AG08395 (cell line): ENCODE results near the gene ADK.

Experiments
- DNase-seq: peaks from one replicate; pipeline ENCODE4 v3.0.0; 2012; ENCODE audit warnings: mixed read lengths, low spot score

ADK gene

DNA sequence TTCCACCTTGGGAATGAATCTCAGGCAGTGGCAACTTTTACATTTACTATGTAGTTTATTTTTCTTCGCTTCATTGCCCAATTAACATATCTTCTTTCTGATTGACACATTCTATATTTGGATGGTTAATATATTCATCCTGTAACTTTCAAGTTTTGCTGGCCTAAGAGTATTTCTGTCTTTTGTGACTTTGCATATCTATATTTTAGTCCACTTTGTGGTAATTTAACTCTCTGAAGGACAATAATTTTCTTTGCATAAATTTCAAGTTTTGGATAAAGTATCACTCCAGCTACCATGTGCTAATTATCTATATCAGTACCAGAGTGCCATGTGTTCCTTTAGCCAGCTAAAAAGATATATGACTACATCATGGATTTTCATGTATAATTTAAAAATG is 523.9 kb downstream of the ADK start:
- no peak for DNase-seq

DNA sequence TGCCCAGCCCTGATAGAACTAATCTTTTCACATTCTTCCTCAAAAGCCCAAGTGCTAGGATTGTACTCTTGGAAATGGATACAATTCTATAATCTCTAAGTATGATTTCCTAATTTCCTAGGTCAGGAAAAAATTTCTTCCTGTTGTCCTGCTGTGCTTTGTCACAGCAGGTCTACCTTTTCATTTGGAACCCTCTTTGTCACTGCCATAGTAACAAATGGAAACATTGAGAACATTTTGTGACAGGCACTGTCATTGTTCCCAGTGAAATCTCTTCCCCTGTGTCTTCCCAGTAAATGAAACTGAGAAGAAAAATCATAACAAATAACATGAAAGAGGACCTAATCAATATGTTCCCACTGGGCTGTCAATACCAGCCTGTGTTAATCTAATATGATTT is 524.5 kb downstream of the ADK start:
- no peak for DNase-seq

DNA sequence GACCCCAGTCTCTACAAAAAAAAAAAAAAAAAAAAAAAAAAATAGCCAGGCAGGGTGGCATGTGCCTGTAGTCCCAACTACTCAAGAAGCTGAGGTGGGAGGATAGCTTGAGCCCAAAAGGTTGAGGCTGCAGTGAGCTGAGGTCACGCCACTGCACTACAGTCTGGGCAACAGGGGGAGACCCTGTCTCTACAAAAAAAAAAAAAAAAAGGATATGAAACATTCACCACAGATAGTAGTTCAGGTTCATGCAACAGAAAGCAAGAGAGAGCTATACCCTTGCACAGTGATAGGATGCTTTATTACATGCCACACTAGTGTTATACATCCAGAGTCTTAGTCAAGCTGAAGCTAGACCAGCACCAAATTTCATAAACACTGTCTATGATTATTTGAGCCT is 526.9 kb downstream of the ADK start:
- DNase-seq: no peak

DNA sequence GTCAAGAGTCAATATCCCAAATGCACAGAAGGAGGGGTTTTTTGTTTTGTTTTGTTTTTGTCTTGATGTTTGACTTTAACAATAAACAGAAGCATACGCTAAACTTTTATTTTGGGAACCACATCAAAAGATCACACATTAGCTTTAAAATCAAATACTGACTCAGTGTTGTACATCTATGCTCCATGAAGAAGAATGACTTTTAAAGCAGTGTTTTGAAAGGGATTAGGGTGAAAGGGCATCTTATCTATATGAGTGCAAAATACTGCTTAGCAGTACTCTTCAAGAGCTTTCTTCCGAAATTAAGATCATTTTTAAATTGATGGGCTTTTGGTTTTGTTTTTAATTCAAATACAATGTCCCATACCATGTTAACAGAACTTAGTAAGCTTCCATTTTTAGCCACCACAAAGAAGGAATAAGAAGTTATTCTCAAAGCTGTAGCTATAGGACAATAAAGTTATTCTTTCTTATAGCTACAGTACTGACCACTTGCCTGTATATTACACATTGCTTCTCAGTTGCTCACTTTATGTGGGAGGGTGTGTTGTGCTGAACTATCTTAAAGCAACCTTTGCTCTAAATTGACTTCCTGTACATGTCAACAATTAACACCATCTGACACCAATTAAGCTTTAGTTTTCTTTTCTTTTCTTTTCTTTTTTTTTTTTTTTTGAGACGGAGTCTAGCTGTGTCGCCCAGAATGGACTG is 531.1 kb downstream of the ADK start:
- DNase-seq: no peak

DNA sequence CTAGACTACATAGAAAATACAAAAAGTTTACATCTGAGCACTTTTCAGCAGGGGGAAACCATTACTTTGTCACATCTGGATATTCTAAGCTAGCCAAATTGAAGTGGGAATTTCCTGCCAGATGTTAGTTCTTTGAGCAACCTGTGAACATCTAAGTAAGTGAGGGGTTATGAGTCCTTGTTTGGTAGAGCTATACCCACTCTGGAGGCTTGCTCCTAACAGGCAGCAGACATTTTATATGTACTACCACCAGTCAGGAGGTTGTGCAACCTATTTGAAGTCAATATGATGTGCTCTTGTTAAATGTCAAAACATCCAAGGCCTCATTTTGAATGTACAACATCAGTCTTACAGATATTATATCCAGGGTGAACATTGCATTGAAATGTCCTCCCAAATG is 532.0 kb downstream of the ADK start:
- DNase-seq: no peak

DNA sequence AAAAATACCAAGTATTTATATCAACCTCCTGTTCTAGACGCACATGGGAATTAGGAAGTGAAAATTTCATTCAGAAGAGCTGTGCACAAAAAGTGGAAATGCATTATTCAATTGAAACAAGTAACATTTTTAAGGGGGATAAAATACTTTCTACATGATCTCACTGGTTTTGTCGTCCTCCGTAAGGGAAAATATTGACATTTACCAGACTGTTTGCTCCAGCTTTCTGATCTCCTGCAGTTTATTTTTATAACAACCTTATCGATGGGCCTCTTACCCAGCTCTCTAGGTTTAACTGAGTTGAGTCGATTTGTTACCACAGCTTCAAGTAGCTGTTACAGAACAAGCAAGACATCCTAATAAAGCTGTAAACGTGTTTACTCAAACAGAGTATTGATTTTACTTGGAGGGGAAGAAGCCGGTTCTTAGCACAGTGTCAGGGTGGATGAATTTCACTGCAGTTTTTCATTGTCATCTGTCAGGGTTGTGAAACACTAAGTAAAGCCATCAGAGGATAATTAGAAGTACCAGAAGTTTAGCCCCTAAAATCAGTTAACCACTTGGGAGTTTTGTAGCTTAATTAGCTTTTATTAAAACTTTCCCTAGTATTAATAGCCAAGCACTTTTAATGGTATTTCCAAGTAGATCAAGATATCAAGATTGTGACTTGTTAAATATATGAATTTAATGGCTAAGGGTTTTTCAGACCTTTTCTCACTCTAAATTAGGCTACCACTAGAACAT is 532.8 kb downstream of the ADK start:
- DNase-seq: no peak

DNA sequence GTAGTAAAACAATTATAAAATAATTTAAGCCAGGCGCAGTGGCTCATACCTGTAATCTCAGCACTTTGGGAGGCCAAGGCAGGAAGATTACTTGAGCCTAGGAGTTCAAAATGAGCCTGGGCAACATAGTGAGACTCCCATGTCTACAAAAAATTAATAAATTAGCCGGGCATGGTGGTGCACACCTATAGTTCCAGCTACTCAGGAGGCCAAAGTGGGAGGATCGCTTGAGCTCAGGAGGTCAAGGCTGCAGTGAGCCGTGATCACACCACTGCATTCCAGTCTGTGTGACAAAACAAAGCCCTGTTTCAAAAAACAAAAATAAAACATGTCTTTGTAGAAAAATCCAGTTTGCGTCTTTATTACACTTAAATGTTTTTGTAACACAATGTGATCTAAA is 533.4 kb downstream of the ADK start:
- no peak for DNase-seq

DNA sequence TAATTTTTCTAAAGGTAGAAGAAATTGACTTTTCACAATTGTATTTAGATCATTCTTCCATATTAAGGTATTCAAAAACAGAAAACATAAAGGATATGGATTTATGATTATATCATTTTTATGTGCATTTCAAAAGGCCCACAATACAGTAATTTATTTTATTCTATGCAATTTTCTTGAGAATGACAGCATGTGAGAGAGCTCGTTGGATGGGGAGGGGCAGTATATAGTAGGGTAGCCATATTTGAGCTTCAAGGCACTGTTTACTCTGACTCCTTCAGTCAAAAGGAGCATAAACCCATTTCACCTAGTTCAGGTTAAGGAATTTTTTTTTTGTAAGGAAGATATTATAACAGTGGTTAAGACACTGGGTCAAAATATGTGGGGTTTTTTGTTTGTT is 534.5 kb downstream of the ADK start:
- DNase-seq: no peak

DNA sequence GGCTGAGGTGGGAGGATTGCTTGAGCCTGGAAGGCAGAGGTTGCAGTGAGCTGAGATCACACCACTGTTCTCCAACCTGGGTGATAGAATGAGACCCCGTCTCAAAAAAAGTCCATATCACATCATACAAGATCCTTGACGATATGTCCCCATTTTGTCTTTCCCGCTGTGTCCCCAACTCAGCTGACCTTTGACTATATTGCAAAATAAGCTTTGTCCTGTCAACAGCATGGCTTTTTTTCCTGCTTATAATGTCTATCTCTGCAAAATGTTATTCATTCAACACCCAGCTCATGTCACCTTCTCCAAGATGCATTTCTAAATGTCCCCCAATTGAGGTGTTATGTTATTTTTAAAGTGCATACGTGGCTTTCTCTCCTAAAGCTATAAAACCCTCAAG is 539.4 kb downstream of the ADK start:
- DNase-seq: no peak

DNA sequence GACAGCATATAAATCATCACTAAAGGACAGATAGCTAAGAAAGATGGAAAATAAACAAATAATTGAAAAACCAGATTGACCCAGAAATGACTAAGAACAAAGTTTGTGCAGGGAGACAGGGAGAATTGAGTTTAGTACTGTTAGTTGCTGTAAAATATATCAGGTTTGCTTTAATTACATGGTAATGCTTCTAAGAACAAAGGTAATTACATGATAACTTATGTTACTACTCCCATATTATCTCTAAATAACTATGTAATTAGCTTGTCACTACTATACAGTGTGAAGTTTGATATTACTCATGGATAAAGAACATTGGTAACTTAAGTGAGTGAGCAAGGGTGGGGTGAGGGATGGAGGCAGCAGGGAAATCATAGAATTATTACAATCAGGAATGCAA is 540.1 kb downstream of the ADK start:
- DNase-seq: no peak

DNA sequence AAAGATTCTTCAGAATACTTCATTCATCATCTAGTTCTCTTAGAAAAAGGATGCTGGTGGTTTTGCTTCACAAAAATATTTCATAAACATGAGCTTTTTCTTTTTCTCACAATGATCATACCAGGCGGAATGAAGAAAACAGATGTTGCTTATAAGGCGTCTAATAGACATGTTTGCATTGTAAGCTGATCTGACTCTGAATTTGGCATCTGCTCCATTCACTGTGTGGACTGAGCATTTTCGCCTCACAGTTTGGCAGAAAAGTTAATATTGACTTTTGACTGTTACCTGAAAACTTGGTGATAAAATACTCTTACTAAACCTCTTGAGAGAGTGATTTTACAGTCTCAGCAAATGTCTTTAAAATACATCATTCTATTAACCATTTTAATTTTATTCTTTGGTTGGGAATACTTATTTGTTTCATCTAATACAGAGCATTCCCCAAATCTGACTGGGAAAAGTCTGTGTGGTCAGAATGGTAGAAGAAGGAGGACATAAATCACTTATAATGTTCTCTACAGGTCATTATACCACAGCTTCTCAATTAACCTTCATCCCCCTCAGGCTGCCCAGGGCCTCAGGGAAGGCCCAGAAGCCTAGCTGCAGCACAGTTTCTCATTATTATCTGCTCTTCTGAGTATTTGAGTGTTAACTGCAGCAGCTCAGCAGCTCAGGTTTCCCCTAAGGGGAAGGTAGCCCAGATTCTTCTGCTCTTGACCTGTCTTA is 553.8 kb downstream of the ADK start:
- no peak for DNase-seq

DNA sequence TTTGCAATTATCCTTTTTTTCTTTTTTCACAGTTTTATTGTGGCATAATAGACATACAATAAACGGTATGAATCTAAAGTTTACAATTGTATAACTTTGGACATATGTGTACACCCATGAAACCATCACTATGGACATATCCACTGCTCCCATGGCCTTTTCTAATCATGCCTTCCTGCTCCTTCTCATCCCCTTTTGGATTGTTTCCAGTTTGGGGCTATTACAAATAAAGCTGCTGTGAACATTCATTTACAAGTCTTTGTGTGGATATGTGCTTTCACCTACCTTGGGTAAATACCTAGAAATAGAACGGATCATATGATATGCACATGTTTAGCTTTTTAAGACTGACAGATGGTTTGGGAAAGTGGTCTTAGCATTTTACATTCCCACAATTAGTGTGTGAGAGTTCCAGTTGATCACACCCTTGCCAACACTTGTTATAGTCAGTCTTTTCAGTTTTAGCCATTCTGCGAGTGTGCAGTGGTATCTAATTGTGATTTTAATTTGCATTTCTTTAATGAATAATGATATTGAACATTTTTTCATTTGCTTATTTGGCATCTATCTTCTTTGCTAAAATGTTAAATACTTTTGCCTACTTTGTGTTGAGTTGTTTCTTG is 554.4 kb downstream of the ADK start:
- DNase-seq: no peak

DNA sequence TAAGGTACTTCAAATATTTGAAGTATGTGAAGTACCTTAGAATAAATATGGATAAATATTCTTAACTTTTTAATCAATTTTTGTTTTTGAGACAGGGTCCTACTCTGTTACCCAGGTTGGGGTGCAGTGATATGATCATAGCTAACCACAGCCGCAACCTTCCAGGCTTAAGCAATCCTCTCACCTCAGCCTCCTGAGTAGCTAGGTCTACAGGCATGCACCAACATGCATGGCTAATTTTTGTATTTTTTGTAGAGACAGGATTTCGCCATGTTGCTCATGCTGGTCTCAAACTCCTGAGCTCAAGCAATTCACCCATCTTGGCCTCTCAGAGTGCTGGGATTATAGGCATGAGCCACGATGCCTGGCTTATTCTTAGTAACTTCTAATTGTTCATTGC is 555.9 kb downstream of the ADK start:
- no peak for DNase-seq

DNA sequence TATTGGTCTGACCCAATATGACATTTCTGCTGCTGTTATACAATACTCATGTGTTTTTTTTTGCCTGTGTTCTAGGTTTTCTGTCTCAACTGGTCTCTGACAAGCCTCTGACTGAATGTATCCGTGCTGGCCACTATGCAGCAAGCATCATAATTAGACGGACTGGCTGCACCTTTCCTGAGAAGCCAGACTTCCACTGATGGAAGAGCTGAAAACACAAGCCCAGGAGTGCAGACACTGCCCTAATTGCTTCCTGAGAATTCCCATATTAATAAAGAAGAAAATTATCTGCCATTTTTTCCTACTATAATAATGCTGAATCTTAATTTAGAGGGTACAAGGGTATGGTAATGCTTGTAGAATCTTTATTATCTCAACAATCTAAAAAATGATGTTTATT is 557.2 kb downstream of the ADK start:
- no peak for DNase-seq

DNA sequence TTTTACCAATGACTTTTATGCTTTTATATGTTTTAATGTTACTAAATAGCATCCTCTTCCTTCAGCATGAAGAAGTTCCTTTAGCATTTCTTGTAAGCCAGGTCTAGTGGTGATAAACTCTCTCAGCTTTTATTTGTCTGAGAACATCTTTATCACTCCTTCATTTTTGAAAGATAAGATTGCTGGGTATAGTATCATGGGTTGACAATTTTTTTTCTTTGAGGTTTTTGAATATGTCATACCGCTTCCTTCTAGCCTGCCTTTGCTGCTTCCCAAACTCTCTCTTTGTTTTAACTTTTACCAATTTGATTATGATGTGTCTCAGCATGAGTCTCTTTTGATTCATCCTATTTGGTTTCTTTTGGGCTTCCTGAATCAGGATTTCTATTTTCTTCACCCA is 567.2 kb downstream of the ADK start:
- no peak for DNase-seq

DNA sequence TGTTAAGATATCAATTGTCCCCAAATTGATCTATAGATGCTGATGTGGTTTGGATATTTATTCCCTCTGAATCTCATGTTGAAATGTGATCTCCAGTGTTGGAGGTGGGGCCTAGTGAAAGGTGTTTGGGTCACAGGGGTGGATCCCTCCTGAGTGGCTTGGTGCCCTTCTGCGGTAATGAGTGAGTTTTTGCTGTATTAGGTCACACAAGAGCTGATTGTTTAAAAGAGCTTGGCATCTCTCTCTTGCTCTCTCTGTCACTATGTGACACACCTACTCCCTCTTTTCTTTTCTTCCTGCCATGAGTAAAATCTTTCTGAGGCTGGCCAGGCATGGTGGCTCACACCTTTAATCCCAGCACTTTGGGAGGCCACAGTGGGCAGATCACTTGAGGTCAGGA is 577.2 kb downstream of the ADK start:
- DNase-seq: no peak

DNA sequence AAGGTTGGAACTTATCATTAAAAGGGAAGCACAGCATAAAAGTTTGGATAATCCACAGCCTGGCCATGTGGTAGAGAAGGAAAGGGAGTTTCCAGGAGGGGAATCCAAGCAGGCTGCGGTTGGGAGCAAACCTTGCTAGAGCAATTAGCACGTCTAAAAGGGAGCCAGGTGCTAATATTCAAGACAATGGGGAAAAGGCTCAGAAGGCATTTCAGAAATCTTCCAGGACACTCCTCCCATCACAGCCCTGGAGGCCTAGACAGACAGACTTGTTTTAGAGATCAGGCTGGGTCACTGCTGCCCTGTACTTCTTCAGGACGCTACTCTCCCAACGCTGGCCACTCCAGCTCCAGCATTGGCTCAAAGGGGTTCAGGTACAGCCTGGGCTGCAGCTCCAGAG is 579.2 kb downstream of the ADK start:
- no peak for DNase-seq

DNA sequence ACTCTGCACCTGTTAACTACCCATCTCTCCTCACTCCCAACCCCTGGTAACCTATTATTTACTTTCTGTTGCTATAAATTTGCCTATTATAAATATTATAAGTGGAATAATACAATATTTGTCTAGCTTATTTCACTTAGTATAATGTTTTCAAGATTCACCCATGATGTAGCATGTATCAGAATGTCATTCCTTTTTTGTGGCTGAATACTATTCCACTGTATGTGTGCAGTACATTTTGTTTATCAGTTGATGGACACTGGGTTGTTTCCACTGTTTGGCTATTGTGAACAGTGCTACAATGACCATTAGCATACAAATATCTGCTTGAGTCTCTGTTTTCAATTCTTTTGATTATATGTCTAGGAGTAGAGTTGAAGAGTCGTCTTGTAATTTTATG is 582.6 kb downstream of the ADK start:
- DNase-seq: no peak

DNA sequence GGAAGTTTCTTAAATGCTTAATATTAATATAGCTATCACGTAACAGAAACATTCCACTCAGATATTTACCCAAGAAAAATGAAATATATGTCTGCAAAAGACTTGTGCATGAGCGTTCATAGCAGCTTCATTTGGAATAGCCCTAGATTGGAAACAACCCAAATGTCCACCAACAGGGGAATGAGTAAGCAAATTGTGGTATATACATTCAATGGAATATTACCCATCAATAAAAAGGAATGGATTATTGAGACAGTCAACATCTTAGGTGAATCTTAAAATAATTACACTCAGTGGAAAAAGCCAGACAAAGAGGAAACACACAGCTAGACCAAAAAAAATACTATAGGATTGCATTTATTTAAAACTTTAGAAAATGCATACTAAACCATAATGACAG is 585.0 kb downstream of the ADK start:
- no peak for DNase-seq

DNA sequence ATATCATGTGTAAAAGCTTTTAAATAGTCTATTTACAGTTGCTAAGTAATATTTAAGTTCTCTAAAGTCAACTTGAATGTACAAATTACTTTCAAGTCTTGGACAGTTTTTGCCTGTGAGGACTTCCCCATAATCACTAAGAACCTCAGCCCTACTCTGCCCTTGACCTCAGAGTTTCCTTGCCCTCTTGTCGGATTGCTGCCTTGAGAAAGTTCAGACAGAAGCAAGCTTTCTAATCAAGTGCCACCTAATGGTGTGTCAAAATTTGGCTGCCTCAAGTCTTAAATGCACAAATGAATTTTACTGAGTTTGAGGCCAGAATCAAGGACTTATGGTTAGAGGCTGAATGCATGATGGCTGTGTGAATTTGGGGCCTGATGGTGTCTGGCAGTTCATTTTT is 587.0 kb downstream of the ADK start:
- no peak for DNase-seq

DNA sequence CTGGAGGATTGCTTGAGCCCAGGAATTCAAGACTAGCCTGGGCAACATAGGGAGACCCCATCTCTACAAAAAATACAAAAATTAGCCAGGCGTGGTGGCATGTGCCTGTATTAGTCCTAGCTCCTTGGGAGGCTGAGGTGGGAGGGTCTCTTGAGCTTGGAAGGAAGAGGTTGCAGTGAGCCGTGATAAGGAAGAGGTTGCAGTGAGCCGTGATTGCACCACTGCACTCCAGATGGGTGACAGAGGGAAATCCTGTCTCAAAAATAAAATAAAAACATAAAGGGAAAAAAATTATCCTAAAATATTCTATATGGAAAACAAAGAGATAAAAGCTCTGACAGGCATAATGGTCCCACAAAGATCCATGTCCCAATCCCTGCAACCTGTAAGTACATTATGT is 587.5 kb downstream of the ADK start:
- DNase-seq: no peak

DNA sequence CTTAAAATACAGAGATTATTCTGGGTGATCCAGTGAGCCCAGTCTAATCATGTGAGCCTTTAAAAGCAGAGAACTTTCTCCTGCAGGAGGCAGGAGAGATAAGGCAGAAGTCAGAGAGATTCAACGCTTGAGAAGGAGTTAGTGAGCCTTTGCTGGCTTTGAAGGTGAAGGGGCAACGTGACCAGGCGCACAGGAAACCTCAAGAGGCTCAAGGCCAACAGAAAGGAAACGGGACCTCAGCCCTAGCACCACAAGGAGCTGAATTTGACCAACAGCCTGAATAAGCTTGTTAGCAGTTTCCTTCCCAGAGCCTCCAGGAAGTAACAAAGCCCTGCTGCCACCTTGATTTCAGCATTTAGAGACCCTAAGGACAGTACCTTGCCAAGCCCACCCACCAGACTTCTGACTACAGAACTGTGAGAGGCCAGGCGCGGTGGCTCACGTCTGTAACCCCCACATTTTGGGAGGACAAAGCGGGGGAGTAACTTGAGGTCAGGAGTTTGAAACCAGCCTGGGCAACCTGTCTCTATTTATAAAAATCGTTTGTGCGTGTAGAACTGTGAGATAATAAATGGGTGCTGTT is 588.1 kb downstream of the ADK start:
- DNase-seq: no peak

DNA sequence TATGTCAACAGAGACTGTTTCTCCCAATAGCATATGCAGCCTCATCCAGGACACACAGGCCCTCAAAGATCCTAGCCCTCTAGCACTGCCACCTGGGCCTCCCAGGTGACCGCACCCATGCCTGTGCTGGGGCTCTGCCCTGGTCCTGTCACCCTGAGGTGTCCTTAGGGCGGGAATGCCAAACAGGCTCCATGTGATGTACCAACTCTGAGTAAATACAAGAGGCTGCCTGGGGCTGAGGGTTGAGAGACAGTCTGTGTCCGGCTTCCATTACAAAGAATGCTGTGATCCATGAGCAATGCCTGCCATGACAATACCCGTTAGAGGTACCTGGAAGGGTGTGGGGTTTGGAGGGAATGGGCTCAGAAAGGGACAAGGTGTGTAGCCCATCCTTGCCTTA is 592.4 kb downstream of the ADK start:
- no peak for DNase-seq
